HG03558 (cell line): Measurements from ENCODE around the gene SGIP1.

Experiments used
- ATAC-seq: cut with Tn5 transposase; IDR thresholded peaks from one replicate; pipeline ENCODE4 v1.9.1; 2021; ENCODE audit warnings: moderate number of reproducible peaks; ENCODE audit not compliant: unreplicated experiment; ENCODE audit errors: extremely low read depth

The SGIP1 gene, protein sequence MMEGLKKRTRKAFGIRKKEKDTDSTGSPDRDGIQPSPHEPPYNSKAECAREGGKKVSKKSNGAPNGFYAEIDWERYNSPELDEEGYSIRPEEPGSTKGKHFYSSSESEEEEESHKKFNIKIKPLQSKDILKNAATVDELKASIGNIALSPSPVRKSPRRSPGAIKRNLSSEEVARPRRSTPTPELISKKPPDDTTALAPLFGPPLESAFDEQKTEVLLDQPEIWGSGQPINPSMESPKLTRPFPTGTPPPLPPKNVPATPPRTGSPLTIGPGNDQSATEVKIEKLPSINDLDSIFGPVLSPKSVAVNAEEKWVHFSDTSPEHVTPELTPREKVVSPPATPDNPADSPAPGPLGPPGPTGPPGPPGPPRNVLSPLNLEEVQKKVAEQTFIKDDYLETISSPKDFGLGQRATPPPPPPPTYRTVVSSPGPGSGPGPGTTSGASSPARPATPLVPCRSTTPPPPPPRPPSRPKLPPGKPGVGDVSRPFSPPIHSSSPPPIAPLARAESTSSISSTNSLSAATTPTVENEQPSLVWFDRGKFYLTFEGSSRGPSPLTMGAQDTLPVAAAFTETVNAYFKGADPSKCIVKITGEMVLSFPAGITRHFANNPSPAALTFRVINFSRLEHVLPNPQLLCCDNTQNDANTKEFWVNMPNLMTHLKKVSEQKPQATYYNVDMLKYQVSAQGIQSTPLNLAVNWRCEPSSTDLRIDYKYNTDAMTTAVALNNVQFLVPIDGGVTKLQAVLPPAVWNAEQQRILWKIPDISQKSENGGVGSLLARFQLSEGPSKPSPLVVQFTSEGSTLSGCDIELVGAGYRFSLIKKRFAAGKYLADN

DNA sequence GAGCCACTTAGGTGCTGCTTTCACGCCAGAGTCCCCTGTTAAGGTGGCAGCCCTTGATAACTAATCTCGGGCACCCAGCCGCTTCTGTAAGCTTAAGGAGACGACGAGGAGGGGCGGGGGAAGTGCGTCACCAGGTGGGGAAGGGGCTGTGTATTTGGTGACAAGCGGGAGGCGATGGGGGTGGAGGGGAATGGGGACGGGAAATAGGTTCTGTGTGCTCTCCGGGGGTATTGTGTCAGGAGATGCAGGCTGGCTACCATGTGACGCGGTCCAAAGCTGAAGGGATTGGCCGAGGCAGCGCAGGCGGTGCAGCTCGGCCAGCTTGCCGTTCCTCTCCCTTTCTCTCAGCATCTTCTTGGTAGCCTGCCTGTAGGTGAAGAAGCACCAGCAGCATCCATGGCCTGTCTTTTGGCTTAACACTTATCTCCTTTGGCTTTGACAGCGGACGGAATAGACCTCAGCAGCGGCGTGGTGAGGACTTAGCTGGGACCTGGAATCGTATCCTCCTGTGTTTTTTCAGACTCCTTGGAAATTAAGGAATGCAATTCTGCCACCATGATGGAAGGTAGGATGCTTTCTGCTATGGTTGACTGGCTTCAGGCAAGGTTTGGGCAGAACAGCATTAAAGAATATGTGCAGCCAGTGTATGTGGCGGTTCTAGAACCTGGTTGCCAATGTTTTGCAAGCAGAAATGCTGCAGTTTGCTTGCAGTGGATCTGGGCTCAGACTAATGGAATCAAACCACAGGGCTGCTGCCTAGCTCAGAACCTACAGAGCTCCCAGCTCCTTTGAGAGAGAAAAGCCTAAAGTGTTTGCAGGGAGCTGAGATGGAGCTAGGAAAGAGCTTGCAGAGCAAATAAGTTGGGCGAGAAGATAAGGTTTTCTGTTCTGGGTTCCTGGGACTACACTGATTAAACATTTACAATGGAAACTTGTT lies at the start of gene SGIP1:
Gene SGIP1, plus strand, starts transcription at position 350 of the 937 bp plus-strand sequence. Its CDS starts 206 bp downstream, at position 556.
- ATAC-seq: no peak

DNA sequence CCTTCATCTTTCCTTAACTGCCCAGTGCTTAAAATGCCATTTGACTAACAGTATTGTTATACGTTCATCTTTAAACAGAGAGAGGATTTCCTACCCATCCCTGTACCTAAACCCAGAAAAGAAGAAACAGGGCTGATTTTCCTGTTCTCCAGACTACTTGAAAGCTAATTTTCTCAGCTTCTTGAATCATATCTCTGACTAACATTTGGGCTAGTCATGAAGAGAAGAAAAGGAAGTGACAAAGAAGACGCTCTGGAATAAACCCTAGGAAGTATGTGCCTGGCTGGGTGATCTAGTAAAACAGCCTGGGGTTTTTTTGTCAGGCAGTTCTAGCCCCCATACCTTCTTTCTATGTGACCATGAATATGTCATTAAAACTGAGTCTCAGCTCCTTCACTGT lies 44.8 kb upstream of the SGIP1 start:
- ATAC-seq: no peak

DNA sequence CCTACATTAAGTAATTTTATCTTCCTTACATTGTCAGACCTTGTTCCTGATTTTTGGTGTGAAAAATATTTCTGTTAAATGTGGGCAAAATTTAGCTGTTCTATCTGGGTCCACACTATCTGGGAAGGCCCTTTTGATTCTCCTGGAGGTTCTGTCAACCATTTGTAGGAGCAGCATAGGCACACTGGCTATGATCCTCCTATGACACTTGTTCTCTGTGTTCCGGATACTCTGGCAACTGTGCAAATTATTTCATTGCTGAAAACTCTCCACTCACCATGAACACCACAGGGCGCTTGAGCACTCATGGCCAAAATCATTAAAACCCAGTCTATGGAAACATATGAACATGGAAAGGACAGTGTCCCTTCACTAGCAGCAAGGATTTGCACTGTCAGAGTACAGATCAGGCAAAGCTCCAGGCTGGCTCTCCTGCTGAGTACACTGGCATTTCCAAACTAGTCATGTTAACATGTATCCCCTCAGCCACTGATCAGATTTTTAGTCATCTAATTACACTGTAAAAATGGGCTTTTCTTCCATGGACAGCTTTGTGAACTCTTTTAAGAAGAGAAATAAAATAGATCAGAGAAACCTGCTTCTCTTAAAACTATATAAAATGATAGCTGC lies 43.9 kb upstream of the SGIP1 start:
- no peak for ATAC-seq

DNA sequence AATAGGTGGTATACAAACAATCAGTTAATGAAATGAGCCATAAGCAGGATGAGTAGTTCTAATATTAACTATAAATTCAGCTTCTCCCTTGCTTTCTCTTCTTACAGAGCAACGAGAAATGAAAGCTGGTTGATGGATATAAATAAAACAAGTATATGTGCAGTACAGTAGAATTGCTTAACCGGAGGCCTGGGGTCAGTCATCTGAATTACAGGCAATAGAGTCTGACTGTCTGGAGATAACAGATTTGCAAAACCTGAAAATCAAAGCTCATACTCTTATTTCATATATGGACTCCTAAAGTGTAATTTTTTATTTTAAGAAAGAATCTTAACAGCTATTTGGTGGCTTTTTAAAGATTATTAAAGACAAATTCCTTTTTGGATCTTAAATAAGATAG lies 43.1 kb upstream of the SGIP1 start:
- ATAC-seq: no peak

DNA sequence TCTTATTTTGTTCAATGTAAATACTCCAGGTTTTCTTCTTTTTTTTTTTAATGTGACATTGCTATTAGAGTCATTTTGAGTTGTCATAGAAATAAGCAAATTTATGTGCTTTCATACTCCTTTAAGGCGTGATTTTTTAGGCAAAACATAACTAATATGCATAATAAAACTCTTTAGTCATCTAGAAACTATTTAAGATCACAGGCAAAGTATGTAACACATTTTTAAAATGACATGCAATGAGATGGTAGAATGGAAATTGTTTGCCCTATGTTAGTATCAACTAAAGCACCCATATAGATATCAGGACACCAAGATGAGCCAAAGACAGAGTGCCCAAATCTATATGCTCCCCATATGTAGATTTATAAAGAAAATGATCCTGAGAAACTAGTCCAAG lies 41.5 kb upstream of the SGIP1 start:
- no peak for ATAC-seq

DNA sequence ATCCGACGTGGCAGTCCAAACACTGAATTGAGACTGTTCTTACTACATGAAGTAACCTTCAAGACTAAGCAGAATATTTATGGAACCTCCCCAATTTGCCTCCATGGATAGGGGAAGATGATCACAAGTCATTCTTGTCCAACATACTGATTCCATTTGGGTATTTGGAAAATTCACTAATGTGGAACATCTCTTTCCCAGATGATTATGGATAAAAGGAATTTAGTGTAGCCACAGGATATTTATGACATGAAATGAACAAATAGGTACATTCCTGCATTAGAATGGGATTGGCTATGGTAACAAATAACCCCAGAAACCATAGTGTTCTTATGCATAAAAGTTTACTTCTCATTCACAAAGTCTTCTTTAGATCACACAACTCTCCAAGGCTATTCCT lies 40.2 kb upstream of the SGIP1 start:
- no peak for ATAC-seq

DNA sequence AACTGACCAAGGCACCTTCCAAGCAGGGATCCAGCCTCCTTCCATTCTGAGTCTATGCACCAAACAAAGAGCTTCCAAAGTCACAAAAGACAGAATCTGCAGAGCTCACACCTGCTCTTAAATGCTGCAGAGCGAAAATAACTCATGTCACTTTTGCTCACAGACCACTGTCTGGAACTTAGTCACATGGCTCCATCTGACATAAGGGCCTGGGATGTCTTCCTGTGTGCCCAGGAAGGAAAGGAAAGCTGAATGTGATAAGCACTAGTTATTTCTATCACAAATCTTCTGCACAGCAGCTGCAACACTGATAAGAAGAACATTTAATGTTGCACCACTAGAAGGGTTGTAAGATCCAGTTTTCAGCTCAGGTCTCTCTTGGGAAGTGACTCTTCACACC lies 39.5 kb upstream of the SGIP1 start:
- ATAC-seq: no peak

DNA sequence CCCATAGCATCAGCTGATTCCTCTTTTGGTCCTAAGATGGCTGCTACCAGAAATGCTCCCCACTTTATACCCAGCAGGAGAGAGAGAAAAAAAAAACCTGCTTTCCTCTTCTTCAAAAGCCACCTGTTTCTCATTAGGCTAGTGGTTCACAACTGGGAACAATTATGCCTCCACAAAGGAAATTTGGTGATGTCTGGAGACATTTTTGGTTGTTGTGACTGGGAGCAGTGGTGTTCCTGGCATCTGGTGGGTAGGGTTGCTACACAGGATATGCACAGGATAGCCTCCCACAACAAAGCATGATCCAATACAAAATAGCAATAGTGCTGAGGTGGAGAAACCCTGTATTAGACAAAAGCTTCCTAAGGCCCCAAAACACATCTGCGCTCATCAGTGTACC lies 38.5 kb upstream of the SGIP1 start:
- ATAC-seq: no peak

DNA sequence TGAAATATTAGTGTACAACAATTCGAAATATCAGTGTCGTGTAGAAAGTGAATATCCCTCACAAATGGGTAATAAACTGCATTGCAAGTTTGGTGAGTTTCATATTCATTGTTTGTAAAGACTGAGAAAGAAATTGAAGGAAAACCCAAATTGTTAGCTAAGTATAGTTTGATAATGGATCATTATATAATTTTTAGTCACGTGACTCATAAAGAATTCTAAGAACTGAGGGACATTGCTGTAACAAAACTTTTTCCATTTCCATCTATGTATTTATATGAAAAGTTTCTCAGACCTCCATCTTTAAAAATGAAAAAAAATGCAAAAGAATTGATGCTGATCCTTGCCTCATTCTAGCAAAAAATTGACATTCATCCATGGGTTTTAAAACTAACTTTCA lies 36.0 kb upstream of the SGIP1 start:
- no peak for ATAC-seq

DNA sequence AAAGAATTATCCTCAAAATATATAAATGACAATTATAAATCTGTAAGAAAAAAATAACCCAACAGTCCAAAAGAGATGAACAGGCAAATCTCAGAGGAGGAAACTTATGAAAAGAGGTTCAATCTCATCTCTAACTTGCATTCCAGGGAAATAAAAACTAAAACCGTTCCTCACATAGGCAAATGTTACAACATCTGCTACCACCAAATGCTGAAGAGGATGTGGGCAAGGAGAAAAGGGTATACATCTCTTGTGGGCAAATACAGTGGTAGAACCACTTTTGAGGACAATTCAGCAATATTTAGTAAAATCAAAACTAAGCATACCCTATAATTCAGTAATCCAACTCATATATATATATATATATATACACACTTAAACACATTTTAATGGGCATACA lies 33.7 kb upstream of the SGIP1 start:
- ATAC-seq: no peak

DNA sequence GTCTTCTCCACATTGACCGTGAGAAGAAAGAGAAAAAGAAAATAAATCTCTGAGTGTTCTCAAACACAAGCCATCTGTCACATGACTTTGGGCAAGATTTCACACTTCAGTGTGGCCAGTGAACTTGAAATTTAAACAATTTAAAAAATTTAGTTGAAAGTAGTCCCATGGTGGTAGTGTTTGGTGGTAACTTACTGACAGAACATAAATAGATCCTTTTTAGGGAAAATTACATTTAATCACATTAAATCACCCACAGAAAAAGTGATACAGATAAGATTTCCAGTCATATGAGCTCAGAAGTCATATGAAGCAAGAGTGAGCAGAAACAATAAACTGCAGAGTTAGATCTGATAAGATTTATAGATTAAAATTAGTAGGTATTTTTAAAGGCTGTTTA lies 31.9 kb upstream of the SGIP1 start:
- no peak for ATAC-seq

DNA sequence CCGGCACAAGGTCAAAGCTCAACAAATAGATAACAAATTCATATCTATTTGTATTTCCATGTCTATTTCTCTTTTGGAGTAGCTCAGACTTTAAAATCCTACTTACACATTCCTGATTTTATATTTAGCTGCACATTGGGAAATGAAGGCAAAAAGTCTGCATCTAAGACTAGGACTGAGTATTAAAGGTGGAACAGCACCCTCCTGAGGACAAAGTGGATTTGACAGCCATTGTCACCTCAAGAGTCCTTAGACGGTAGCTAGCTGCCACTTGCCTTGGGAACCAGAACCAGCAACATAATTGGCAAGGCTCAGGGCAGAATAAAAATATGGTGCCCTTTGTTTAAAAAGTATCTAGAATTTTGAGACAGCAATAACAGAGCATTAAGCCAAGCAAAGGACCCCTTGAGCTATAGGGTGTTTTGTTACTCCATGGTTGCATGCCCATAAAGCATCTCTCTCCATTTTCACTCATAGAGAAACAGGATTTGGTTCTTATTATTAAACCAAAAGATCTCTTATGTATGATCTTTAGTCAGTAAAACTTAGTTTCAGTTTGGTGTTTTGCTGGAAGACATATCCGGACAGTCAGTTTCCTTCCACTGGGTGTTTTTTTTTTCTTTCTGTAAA lies 30.0 kb upstream of the SGIP1 start:
- ATAC-seq: no peak

DNA sequence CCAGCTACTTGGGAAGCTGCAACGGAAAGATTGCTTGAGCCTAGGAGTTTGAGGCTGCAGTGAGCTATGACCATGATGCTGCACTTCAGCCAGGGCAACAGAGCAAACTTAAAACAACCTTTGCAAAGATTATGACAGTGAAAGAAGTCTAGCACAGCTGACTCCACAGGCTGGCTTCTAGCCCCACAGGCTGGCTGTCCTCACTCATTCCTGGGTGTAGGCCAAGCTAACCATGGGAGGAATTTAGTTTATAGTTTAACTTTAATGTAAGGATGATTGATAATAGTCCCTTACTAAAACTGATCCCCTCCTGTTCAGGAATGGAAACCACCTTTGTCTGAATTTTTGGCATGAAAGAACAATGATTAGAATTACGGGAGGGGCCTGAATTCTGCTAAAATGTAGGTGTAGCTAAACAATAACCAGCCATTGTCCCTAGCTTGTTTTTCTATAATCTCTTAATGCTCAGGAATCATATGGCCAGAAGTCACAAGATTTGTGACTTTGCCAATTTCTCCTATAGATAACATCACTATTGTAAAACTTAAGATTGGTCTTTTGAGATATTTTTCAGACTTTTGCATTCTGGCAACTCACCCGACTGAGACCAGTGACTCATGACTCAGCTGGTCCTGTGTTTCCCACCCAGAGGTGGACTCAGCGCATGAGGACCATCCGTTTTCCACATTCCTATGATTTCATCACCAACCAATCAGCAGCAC lies 28.1 kb upstream of the SGIP1 start:
- no peak for ATAC-seq

DNA sequence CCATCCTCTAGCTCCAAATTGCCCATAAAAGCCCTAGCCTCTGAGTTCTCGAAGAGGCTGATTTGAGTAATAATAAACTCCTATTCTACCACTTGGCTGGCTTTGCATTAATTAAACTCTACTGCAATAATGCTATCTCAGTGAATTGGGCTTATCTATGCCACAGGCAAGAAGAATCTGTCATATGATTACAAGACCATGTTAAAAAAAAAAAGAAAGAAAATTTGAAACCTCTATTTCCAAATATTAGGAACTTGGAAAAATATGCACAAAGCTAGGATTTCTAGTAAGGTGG lies 27.6 kb upstream of the SGIP1 start:
- ATAC-seq: no peak

DNA sequence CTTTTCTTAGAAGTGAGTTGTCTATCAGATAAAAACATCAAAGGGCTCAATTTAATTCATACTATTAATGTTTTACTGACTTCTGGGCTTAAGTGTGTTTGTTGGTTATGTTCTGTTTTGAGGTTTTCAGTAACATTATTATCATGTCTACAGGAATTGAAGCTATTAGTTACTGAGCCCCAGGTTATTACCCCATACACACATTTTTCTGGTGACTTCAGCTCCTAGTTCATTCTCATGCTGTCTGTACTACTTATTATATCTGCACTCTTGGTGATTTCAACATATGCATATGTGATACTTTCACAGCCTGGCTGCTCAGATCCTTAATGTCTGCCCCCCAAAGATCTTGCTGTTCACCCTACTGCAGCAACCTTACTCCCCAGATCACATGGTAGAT lies 27.0 kb upstream of the SGIP1 start:
- ATAC-seq: no peak

DNA sequence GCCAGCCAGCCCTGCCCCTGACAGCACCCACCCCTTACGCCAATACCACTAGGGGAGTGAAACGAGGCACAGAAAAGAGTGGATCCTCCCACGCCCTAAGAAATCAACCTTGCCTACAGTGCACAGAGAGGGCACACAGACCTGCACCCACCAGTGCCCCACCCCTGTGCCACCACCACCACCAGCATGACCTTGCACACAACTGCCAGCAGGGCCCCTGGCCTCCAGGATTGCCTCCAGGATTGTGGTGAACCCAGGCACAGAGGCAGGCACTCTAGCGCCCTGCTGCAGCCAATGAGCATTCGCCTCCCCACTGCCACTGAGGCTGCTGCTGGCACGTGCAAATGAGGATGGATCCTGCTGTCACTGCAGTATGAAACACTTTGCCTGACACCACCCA lies 23.5 kb upstream of the SGIP1 start:
- ATAC-seq: no peak

DNA sequence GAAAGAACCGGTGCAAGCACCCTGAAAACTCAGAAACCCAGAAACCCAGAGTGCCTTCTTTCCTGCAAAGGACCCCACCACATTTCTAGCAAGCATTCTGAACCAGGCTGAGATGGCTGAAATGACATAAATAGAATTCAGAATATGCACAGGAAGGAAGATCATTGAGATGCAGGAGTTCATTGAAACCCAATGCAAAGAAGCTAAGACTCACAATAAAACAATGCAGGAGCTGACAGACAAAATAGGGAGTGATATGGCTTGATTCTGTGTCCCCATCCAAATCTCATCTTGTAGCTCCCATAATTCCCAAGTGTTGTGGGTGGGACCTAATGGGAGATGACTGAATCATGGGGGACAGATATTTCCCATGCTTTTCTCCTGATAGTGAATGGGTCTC lies 22.8 kb upstream of the SGIP1 start:
- ATAC-seq: no peak

DNA sequence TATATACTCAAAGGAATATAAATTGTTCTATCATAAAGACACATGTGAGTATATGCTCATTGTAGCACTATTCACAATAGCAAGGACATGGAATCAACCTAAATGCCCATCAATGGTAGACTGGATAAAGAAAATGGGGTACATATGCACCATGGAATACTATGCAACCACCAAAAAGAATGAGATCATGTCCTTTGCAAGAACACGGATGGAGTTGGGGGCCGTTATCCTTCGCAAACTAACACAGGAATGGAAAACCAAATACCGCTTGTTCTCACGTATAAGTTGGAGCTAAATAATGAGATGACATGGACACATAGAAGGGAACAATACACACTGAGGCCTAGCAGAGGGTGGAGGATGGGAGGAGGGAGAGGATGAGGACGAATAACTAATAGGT lies 16.0 kb upstream of the SGIP1 start:
- ATAC-seq: no peak

DNA sequence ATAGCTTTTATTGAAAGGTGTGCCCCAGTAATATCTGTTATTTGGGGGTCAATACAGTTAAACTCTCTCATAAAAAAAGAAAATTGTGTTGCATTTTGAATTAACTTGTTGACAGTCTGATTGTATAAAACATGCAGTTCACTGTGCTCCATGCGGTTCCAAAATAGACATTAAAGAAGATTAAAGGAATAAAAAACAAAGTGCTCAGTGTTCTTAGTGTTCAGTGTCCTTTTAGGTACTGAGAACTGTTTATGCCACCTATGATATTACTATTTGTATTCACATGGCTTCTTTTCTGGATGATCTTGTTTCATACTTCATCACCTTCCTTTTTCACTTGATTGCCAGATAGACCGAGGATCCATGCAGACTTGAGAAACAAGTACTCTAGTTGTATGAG lies 15.3 kb upstream of the SGIP1 start:
- no peak for ATAC-seq
